UCSD-AML1 (cell line): Measurements from ENCODE around the gene FADS2.

Experiments used
- DNase-seq: peaks from one replicate; lab custom pipeline; 2025; ENCODE audit not compliant: unreplicated experiment; lab: John Stamatoyannopoulos, UW

Gene FADS2

GRCh38 chr11:61795459-61795858, 32.6 kb upstream of the FADS2 start:
- no peak for DNase-seq

GRCh38 chr11:61795876-61796526, 32.1 kb upstream of the FADS2 start:
- DNase-seq = no peak

GRCh38 chr11:61797263-61797944, 30.7 kb upstream of the FADS2 start:
- peak; percentile 53 for DNase-seq

GRCh38 chr11:61799665-61800284, 28.3 kb upstream of the FADS2 start:
- no peak for DNase-seq

GRCh38 chr11:61800331-61801281, 27.5 kb upstream of the FADS2 start:
- DNase-seq = no peak

GRCh38 chr11:61802605-61803004, 25.5 kb upstream of the FADS2 start:
- no peak for DNase-seq

- no peak for DNase-seq
Measured at GRCh38 chr11:61803889-61804647, 24.0 kb upstream of the FADS2 start.

- DNase-seq = no peak
Measured at GRCh38 chr11:61805146-61805545, 23.0 kb upstream of the FADS2 start.

GRCh38 chr11:61806785-61807184, 21.3 kb upstream of the FADS2 start:
- DNase-seq = no peak

- DNase-seq = no peak
Measured at GRCh38 chr11:61810671-61811175, 17.4 kb upstream of the FADS2 start.

- no peak for DNase-seq
Measured at GRCh38 chr11:61811831-61812230, 16.3 kb upstream of the FADS2 start.

GRCh38 chr11:61812736-61813411, 15.2 kb upstream of the FADS2 start:
- DNase-seq = no peak

GRCh38 chr11:61814247-61814957, 13.7 kb upstream of the FADS2 start:
- DNase-seq = no peak

GRCh38 chr11:61814958-61815789, 12.9 kb upstream of the FADS2 start:
- DNase-seq = peak; percentile 95

- DNase-seq = peak; percentile 72
Measured at GRCh38 chr11:61815790-61816735, 12.0 kb upstream of the FADS2 start.

- peak; percentile 97 for DNase-seq
Measured at GRCh38 chr11:61816736-61817455, 11.2 kb upstream of the FADS2 start, which contains the start of gene FADS1. FADS1 (minus strand) TSS chr11:61817003; CDS start chr11:61816929, 74 bp downstream.
